Calu3 (cell line): ENCODE measurements around the gene KDM3B. TPM values are rescaled to one million over a fixed set of nuclear protein-coding genes. Genes with fewer than 3 reads are reported as not detected.

ENCODE experiments used
- BruUV-seq: library from RNA; stranded (reverse); fragments of 400-500 nt; replicated peaks from 2 replicates; lab custom pipeline; 2021; lab: Mats Ljungman, UMichigan
- CTCF ChIA-PET: fragments of 300-600 bp; sonication (Branson Sonifier 250); formaldehyde crosslinking; loops from one replicate; lab custom pipeline; 2022; ENCODE audit warnings: antibody characterized with exemption; lab: Charles Lee
- DNase-seq: peaks from one replicate; pipeline ENCODE4 v3.0.0; 2022
- H3K27ac Mint-ChIP-seq: one replicate; pipeline ENCODE4 v1.8.0; 2022; ENCODE audit warnings: mixed read lengths; ENCODE audit not compliant: unreplicated experiment
- H3K27me3 Mint-ChIP-seq: one replicate; pipeline ENCODE4 v1.8.0; 2022; ENCODE audit warnings: mixed read lengths; ENCODE audit not compliant: unreplicated experiment
- H3K36me3 Mint-ChIP-seq: one replicate; pipeline ENCODE4 v1.8.0; 2022; ENCODE audit warnings: mild to moderate bottlenecking, moderate library complexity, mixed read lengths; ENCODE audit not compliant: insufficient read depth, unreplicated experiment
- H3K4me1 Mint-ChIP-seq: one replicate; pipeline ENCODE4 v1.8.0; 2022; ENCODE audit warnings: mild to moderate bottlenecking, low read depth, mixed read lengths; ENCODE audit not compliant: unreplicated experiment
- H3K4me3 Mint-ChIP-seq: one replicate; pipeline ENCODE4 v1.8.0; 2022; ENCODE audit warnings: mild to moderate bottlenecking, low read depth, moderate library complexity, mixed read lengths; ENCODE audit not compliant: unreplicated experiment
- H3K9me3 Mint-ChIP-seq: one replicate; pipeline ENCODE4 v1.8.0; 2022; ENCODE audit warnings: low read depth, mixed read lengths; ENCODE audit not compliant: unreplicated experiment
- intact Hi-C: fragments of 100-400 bp; cut with micrococcal nuclease; formaldehyde crosslinking; loops from one replicate; pipeline ENCODE4 v1.10.0; 2022; ENCODE audit not compliant: unreplicated experiment
- total RNA-seq: library from RNA; stranded (reverse); gene quantifications from 2 replicates; pipeline ENCODE4 v1.2.3, GENCODE V29; 2022
- TF ChIP-seq, protein P1 (sequence below): fragments of 200-600 bp; IDR thresholded peaks from one replicate; pipeline ENCODE4 v1.8.0; 2022; ENCODE audit warnings: antibody characterized with exemption; ENCODE audit not compliant: unreplicated experiment

KDM3B gene
- total RNA-seq, 1 experiment from 2014 or later: 73.5 TPM

- Mint-ChIP-seq H3K9me3 (no peaks in the 10 kb centered on the region), H3K4me1 (no peaks in the 10 kb centered on the region), H3K27me3 (no peaks in the 10 kb centered on the region), H3K27ac (no peak overlapping the region), H3K4me3 (no peak overlapping the region), H3K36me3 (peaks cover 17% of the 10 kb centered on the region)
- CTCF ChIA-PET: no interaction called here
- no peak for DNase-seq
- no TSS peak for BruUV-seq
- intact Hi-C loops: no loop called here
- TF ChIP-seq, protein P1, sequence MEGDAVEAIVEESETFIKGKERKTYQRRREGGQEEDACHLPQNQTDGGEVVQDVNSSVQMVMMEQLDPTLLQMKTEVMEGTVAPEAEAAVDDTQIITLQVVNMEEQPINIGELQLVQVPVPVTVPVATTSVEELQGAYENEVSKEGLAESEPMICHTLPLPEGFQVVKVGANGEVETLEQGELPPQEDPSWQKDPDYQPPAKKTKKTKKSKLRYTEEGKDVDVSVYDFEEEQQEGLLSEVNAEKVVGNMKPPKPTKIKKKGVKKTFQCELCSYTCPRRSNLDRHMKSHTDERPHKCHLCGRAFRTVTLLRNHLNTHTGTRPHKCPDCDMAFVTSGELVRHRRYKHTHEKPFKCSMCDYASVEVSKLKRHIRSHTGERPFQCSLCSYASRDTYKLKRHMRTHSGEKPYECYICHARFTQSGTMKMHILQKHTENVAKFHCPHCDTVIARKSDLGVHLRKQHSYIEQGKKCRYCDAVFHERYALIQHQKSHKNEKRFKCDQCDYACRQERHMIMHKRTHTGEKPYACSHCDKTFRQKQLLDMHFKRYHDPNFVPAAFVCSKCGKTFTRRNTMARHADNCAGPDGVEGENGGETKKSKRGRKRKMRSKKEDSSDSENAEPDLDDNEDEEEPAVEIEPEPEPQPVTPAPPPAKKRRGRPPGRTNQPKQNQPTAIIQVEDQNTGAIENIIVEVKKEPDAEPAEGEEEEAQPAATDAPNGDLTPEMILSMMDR: no peak
Observed at GRCh38 chr5:138372653-138373052, 20.2 kb downstream of the KDM3B start.

GRCh38 chr5:138382347-138382746, 29.9 kb downstream of the KDM3B start:
- DNase-seq: no peak

GRCh38 chr5:138385660-138386059, 33.2 kb downstream of the KDM3B start:
- peaks cover 61% of the 10 kb centered on the region for H3K36me3 Mint-ChIP-seq
- CTCF ChIA-PET: no interaction called here
- TF ChIP-seq, protein P1: no peak
- BruUV-seq: no TSS peak
- H3K27ac Mint-ChIP-seq: no peak overlapping the region
- no peaks in the 10 kb centered on the region for H3K4me1 Mint-ChIP-seq
- H3K27me3 Mint-ChIP-seq: no peaks in the 10 kb centered on the region
- H3K4me3 Mint-ChIP-seq: no peak overlapping the region
- no peaks in the 10 kb centered on the region for H3K9me3 Mint-ChIP-seq
- no peak for DNase-seq
- intact Hi-C loops: no loop called here

More at GRCh38 chr5:138382347-138382746, 29.9 kb downstream of the KDM3B start:
- Mint-ChIP-seq H3K36me3 (peaks cover 58% of the 10 kb centered on the region), H3K4me3 (no peak overlapping the region), H3K27me3 (no peaks in the 10 kb centered on the region), H3K27ac (no peak overlapping the region), H3K4me1 (no peaks in the 10 kb centered on the region), H3K9me3 (no peaks in the 10 kb centered on the region)
- intact Hi-C loops: no loop called here
- TF ChIP-seq, protein P1: no peak
- CTCF ChIA-PET: interaction anchor here (0.7 kb wide), 1 partner anchor 159 kb away, joined by 3 read pairs; no protein-coding TSS in a partner anchor
- BruUV-seq: no TSS peak

GRCh38 chr5:138386290-138386689, 33.8 kb downstream of the KDM3B start:
- intact Hi-C loops: no loop called here
- no peaks in the 10 kb centered on the region for H3K27me3 Mint-ChIP-seq
- TF ChIP-seq, protein P1: no peak
- H3K27ac Mint-ChIP-seq: no peak overlapping the region
- H3K36me3 Mint-ChIP-seq: peaks cover 63% of the 10 kb centered on the region
- CTCF ChIA-PET: no interaction called here
- no peak for DNase-seq
- H3K4me3 Mint-ChIP-seq: no peak overlapping the region
- no TSS peak for BruUV-seq
- H3K4me1 Mint-ChIP-seq: no peaks in the 10 kb centered on the region
- H3K9me3 Mint-ChIP-seq: no peaks in the 10 kb centered on the region
